HepG2 (cell line): ENCODE results near the gene CHKA. TPM values are rescaled to one million over a fixed set of nuclear protein-coding genes. Genes with fewer than 3 reads are reported as not detected.

ENCODE experiments used
- ATAC-seq: fragments of 200-7000 bp; cut with Tn5 transposase; 3 replicates; pipeline ENCODE4 v1.9.1; 2020; ENCODE audit warnings: mild to moderate bottlenecking, moderate library complexity
- BruUV-seq: library from RNA; stranded (reverse); fragments of 400-500 nt; replicated peaks from 2 replicates; lab custom pipeline; 2021; lab: Mats Ljungman, UMichigan
- CTCF ChIA-PET: fragments of 300-600 bp; formaldehyde crosslinking; extraction: SDS; loops from one replicate; lab custom pipeline; 2021; ENCODE audit warnings: low total read pairs, inconsistent platforms, low intra/inter-chr PET ratio; lab: Yijun Ruan, JAX
- POLR2A ChIA-PET: fragments of 350-600 bp; sonication (Branson Sonifier 250); formaldehyde crosslinking; loops from one replicate; lab custom pipeline; 2020; ENCODE audit warnings: antibody characterized with exemption, inconsistent platforms; lab: Yijun Ruan, JAX
- DNase-seq: peaks from one replicate; pipeline ENCODE4 v3.0.0-alpha.2; 2015; ENCODE audit warnings: low spot score
- FAIRE-seq: peaks from 3 replicates; lab custom pipeline; 2011; peaks lifted over from hg19 to GRCh38; lab: Jason Lieb, UNC
- H2AFZ ChIP-seq: one replicate; pipeline ENCODE4 v1.6.1; 2011; ENCODE audit warnings: low read length, inconsistent platforms
- H3K27ac ChIP-seq: fragments of 300-600 bp; 3 replicates; pipeline ENCODE4 v1.8.0; 2011; ENCODE audit warnings: mixed run types, mild to moderate bottlenecking, mixed read lengths, low read length, inconsistent platforms; ENCODE audit not compliant: insufficient read depth; ENCODE audit errors: extremely low read length
- H3K27me3 ChIP-seq, 2 experiments: fragments of 200-600 bp in 1 of 2; 2 replicates in 1 of 2; 3 replicates in 1 of 2; pipeline versions ENCODE4 v1.6.0 to v1.8.0; 2011; ENCODE audit warnings: low read length in 2 of 2, mild to moderate bottlenecking in 2 of 2, moderate library complexity in 2 of 2, inconsistent platforms in 1 of 2; ENCODE audit not compliant: insufficient read depth in 2 of 2, control insufficient read depth in 1 of 2
- H3K36me3 ChIP-seq, 2 experiments: fragments of 200-600 bp in 1 of 2; replicated peaks in 1 of 2; 2 replicates in 1 of 2; 3 replicates in 1 of 2; pipeline versions ENCODE4 v1.5.1 to v1.8.0; 2011; ENCODE audit warnings: low read length in 2 of 2, inconsistent platforms in 1 of 2; ENCODE audit not compliant: insufficient read depth in 2 of 2, control insufficient read depth in 1 of 2
- H3K4me1 ChIP-seq: 2 replicates; pipeline ENCODE4 v1.5.1; 2012; ENCODE audit warnings: low read length, inconsistent platforms; ENCODE audit not compliant: insufficient read depth
- H3K4me2 ChIP-seq: 2 replicates; pipeline ENCODE4 v1.6.0; 2011; ENCODE audit warnings: low read depth, low read length, inconsistent platforms
- H3K4me3 ChIP-seq, 3 experiments: fragments of 200-600 bp in 1 of 3; sonication (generic), shearing (Covaris generic) in 1 of 3; replicated peaks in 1 of 3; 2 replicates each; pipeline ENCODE4 v1.5.1; 2011 to 2016; ENCODE audit warnings: low read length in 3 of 3, inconsistent platforms in 2 of 3, low read depth in 2 of 3, mild to moderate bottlenecking in 2 of 3, control low read depth in 1 of 3, mixed read lengths in 1 of 3; ENCODE audit not compliant: insufficient read depth in 1 of 3
- H3K79me2 ChIP-seq: one replicate; pipeline ENCODE4 v1.6.1; 2011; ENCODE audit warnings: low read length, inconsistent platforms; ENCODE audit not compliant: insufficient read depth
- H3K9ac ChIP-seq: 2 replicates; pipeline ENCODE4 v1.6.0; 2011; ENCODE audit warnings: mild to moderate bottlenecking, low read depth, low read length, inconsistent platforms; ENCODE audit not compliant: insufficient read depth
- H3K9me3 ChIP-seq: 2 replicates; pipeline ENCODE4 v1.5.1; 2012; ENCODE audit warnings: mild to moderate bottlenecking, low read length
- H4K20me1 ChIP-seq: 2 replicates; pipeline ENCODE4 v1.6.0; 2011; ENCODE audit warnings: inconsistent platforms, mild to moderate bottlenecking, low read length, moderate library complexity; ENCODE audit not compliant: insufficient read depth
- DPF2 ChIP-seq: sonication (generic); formaldehyde crosslinking; IDR thresholded peaks from 2 replicates; pipeline ENCODE4 v1.4.0; 2020; ENCODE audit warnings: mild to moderate bottlenecking, low read depth, missing genetic modification reagents, borderline replicate concordance
- ELF3 ChIP-seq: IDR thresholded peaks from 2 replicates; pipeline ENCODE4 v1.6.1; 2016; ENCODE audit warnings: missing genetic modification reagents, missing compliant biosample characterization
- MTA1 ChIP-seq: sonication (generic); formaldehyde crosslinking; IDR thresholded peaks from 2 replicates; pipeline ENCODE4 v1.4.0; 2020; ENCODE audit warnings: missing genetic modification reagents, mild to moderate bottlenecking, borderline replicate concordance
- RAD21 ChIP-seq: fragments of 450-650 bp; formaldehyde crosslinking; IDR thresholded peaks from 2 replicates; pipeline ENCODE4 v1.5.0; 2020; ENCODE audit warnings: mild to moderate bottlenecking
- RCOR2 ChIP-seq: IDR thresholded peaks from 2 replicates; pipeline ENCODE4 v1.6.1; 2016; ENCODE audit warnings: missing biosample characterization, missing genetic modification reagents
- RXRB ChIP-seq: IDR thresholded peaks from 2 replicates; pipeline ENCODE4 v1.6.1; 2016; ENCODE audit warnings: borderline replicate concordance, missing genetic modification reagents, missing compliant biosample characterization
- SIN3A ChIP-seq: IDR thresholded peaks from 2 replicates; pipeline ENCODE4 v1.6.1; 2011; ENCODE audit warnings: low read depth, mild to moderate bottlenecking, control low read depth, low read length, borderline replicate concordance
- SMAD3 ChIP-seq: sonication (generic); formaldehyde crosslinking; IDR thresholded peaks from 2 replicates; pipeline ENCODE4 v1.4.0; 2020; ENCODE audit warnings: missing genetic modification reagents
- SNAI1 ChIP-seq: sonication (generic); formaldehyde crosslinking; IDR thresholded peaks from 2 replicates; pipeline ENCODE4 v1.5.0; 2020; ENCODE audit warnings: mild to moderate bottlenecking, missing genetic modification reagents, borderline replicate concordance
- SOX13 ChIP-seq, 3 experiments: fragments of 450-650 bp in 1 of 3; sonication (generic) in 1 of 3; formaldehyde crosslinking in 1 of 3; IDR thresholded peaks in 2 of 3; conservative IDR thresholded peaks in 1 of 3; 2 replicates each; pipeline versions ENCODE4 v1.5.0 to v1.6.1; 2016 to 2020; ENCODE audit warnings: antibody characterized with exemption in 1 of 3, mild to moderate bottlenecking in 1 of 3, missing compliant biosample characterization in 1 of 3, missing genetic modification reagents in 1 of 3, moderate library complexity in 1 of 3
- STAG1 ChIP-seq: sonication (generic); formaldehyde crosslinking; IDR thresholded peaks from 2 replicates; pipeline ENCODE4 v1.4.0; 2020; ENCODE audit warnings: missing genetic modification reagents
- U2AF2 ChIP-seq: fragments of 200-400 bp; formaldehyde crosslinking; IDR thresholded peaks from 2 replicates; pipeline ENCODE4 v1.6.1; 2017; ENCODE audit warnings: low read depth, mild to moderate bottlenecking, low read length
- ZBTB7B ChIP-seq: sonication (generic); formaldehyde crosslinking; IDR thresholded peaks from 2 replicates; pipeline ENCODE4 v1.4.0; 2020; ENCODE audit warnings: missing genetic modification reagents
- ZNF12 ChIP-seq: sonication (generic); formaldehyde crosslinking; IDR thresholded peaks from 2 replicates; pipeline ENCODE4 v1.5.0; 2020; ENCODE audit warnings: missing genetic modification reagents
- ZNF317 ChIP-seq: sonication (generic); formaldehyde crosslinking; IDR thresholded peaks from 2 replicates; pipeline ENCODE4 v1.5.0; 2020; ENCODE audit warnings: mild to moderate bottlenecking, missing genetic modification reagents
- ZNF331 ChIP-seq: sonication (generic); formaldehyde crosslinking; IDR thresholded peaks from 2 replicates; pipeline ENCODE4 v1.4.0; 2020; ENCODE audit warnings: missing genetic modification reagents
- ZNF451 ChIP-seq: sonication (generic); formaldehyde crosslinking; IDR thresholded peaks from 2 replicates; pipeline ENCODE4 v1.5.0; 2020; ENCODE audit warnings: mild to moderate bottlenecking, missing genetic modification reagents
- ZNF572 ChIP-seq: sonication (generic); formaldehyde crosslinking; IDR thresholded peaks from 2 replicates; pipeline ENCODE4 v1.5.1; 2020; ENCODE audit warnings: mild to moderate bottlenecking, missing genetic modification reagents
- ZNF792 ChIP-seq: IDR thresholded peaks from 2 replicates; pipeline ENCODE4 v1.6.1; 2016
- WGBS: methylation state at CpG from one replicate; pipeline ENCODE4 v1.1.6; 2017; ENCODE audit warnings: low lambda C conversion rate; 5-methylcytosine and 5-hydroxymethylcytosine counted together
- in situ Hi-C: cut with HindIII; loops from 2 replicates; pipeline ENCODE4 v1.10.0; 2017; ENCODE audit warnings: low pct_unique_long_range_greater_than_20kb; ENCODE audit not compliant: extremely low pct_ligation_motif_present
- intact Hi-C: fragments of 100-400 bp; cut with micrococcal nuclease; formaldehyde crosslinking; loops from one replicate; pipeline ENCODE4 v1.10.0; 2022; ENCODE audit not compliant: unreplicated experiment
- polyA plus RNA-seq, 8 experiments: library from polyadenylated mRNA; depleted of rRNA in 3 of 8; stranded (reverse) in 7 of 8; unstranded in 1 of 8; fragments of >200 nt; fragmentation: Illumina TruSeq in 4 of 8; extraction: Trizol in 4 of 8; gene quantifications; 2 replicates each; pipeline versions ENCODE4 v1.2.1 to v1.2.3, GENCODE V29; 2011 to 2016; ENCODE audit warnings: low read depth in 4 of 8, missing spikeins in 1 of 8, mixed read lengths in 1 of 8; ENCODE audit not compliant: insufficient read depth in 1 of 8
- total RNA-seq, 5 experiments: library from RNA; depleted of rRNA; stranded (reverse); fragments of >200 nt; fragmentation: Illumina TruSeq; extraction: Trizol; gene quantifications; 2 replicates each; pipeline ENCODE4 v1.2.3, GENCODE V29; 2016; ENCODE audit warnings: low read depth in 1 of 5
- TF ChIP-seq, protein P1 (sequence below): IDR thresholded peaks from 2 replicates; pipeline ENCODE4 v1.6.1; 2012; ENCODE audit warnings: inconsistent platforms
- TF ChIP-seq, protein P2 (sequence below): sonication (generic); formaldehyde crosslinking; IDR thresholded peaks from 2 replicates; pipeline ENCODE4 v1.4.0; 2020; ENCODE audit warnings: missing genetic modification reagents
- TF ChIP-seq, protein P3 (sequence below): sonication (generic); formaldehyde crosslinking; IDR thresholded peaks from 2 replicates; pipeline ENCODE4 v1.8.0; 2022; ENCODE audit warnings: missing genetic modification reagents, low read depth, mild to moderate bottlenecking, borderline replicate concordance

The CHKA gene
- total and polyA plus RNA-seq, 2 of the 13 experiments (the other 11 are each of a cell fraction or from before 2014, with no cell fraction given): 71.6 to 92.7 TPM

DNA sequence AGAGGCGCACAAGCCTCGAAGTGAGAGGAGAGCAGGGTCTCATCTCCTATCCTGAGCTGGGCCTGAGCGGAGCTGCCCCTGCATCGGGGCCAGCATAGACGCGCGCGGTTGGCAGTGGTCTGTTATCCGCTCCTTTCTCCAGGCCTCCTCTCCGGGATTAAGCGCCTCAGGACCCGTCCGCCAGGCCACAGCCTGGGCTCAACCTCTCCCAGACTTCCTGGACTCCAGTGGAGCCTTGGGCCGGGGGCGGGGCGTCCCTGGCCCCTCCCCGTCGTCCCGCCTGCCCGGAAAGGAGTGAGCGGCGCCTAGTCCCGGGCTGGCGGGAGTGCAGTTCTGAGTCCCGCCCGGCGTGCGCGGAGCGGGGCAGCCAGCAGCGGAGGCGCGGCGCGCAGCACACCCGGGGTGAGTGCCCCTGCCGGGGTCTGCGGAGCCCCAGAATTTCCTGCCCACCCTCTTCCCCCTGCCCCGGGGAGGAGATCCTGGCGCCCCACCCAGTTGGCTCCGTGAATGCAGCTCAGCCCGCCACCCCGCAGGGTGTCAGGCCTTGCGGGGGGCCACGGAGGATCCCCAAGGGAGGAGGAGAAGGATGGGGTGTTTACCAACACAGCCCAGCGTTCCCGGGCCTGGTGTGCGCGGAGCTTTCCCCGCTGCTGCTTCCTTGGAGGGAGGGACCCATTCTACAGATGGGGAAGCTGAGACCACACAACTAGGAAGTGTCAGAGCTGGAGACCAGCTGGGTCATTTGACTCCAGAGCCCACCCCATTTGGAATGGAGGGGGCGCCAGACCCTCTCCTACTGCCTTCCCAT, 82.3 kb downstream of the CHKA start, which contains the start of gene TCIRG1:
TCIRG1 (plus strand) TSS at position 308 of the 808 bp plus-strand sequence. CDS start 2,247 bp downstream, outside the sequence.
- FAIRE-seq: peak; percentile 36
- TF ChIP-seq ELF3 (CRISPR knock-in tag) (peak; percentile 68), ZNF331 (CRISPR knock-in tag) (peak; percentile 73; the same call in 1 of the 2 replicates), ZBTB7B (CRISPR knock-in tag) (peak; percentile 54; the same call in 1 of the 2 replicates), RCOR2 (CRISPR knock-in tag) (peak; percentile 92), SMAD3 (CRISPR knock-in tag) (peak; percentile 40; the same call in 1 of the 2 replicates), RAD21 (CRISPR knock-in tag) (peak; percentile 14; the same call in 1 of the 2 replicates), ZNF792 (CRISPR knock-in tag) (peak; percentile 52; the same call in 1 of the 2 replicates), DPF2 (CRISPR knock-in tag) (no peak), RXRB (CRISPR knock-in tag) (peak; percentile 56; the same call in 1 of the 2 replicates), SIN3A (0 out of 2 replicates have a peak, but pooled peaks have one; percentile 30), MTA1 (CRISPR knock-in tag) (no peak), ZNF317 (CRISPR knock-in tag) (peak; percentile 3; the same call in 1 of the 2 replicates), SNAI1 (CRISPR knock-in tag) (peak; percentile 12; the same call in 1 of the 2 replicates), SOX13 (IDR thresholded peaks at IDR 0.05) (no peak), SOX13 (CRISPR knock-in tag; conservative IDR thresholded peaks at IDR 0.05 in 1 of 2, IDR thresholded peaks at IDR 0.05 in 1 of 2) (0 out of 4 replicates have a peak, but pooled peaks of 1 of the 2 experiments have one; percentile 5), U2AF2 (no peak), ZNF12 (CRISPR knock-in tag) (0 out of 2 replicates have a peak, but pooled peaks have one; percentile 8), ZNF572 (CRISPR knock-in tag) (peak; percentile 80; the same call in 1 of the 2 replicates), ZNF451 (no peak), STAG1 (CRISPR knock-in tag) (0 out of 2 replicates have a peak, but pooled peaks have one; percentile 4)
- TF ChIP-seq, protein P1, sequence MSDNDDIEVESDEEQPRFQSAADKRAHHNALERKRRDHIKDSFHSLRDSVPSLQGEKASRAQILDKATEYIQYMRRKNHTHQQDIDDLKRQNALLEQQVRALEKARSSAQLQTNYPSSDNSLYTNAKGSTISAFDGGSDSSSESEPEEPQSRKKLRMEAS: peak; percentile 31; the same call in 1 of the 2 replicates
- TF ChIP-seq, protein P2, sequence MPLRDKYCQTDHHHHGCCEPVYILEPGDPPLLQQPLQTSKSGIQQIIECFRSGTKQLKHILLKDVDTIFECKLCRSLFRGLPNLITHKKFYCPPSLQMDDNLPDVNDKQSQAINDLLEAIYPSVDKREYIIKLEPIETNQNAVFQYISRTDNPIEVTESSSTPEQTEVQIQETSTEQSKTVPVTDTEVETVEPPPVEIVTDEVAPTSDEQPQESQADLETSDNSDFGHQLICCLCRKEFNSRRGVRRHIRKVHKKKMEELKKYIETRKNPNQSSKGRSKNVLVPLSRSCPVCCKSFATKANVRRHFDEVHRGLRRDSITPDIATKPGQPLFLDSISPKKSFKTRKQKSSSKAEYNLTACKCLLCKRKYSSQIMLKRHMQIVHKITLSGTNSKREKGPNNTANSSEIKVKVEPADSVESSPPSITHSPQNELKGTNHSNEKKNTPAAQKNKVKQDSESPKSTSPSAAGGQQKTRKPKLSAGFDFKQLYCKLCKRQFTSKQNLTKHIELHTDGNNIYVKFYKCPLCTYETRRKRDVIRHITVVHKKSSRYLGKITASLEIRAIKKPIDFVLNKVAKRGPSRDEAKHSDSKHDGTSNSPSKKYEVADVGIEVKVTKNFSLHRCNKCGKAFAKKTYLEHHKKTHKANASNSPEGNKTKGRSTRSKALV: 0 out of 2 replicates have a peak, but pooled peaks have one; percentile 32
- TF ChIP-seq, protein P3, sequence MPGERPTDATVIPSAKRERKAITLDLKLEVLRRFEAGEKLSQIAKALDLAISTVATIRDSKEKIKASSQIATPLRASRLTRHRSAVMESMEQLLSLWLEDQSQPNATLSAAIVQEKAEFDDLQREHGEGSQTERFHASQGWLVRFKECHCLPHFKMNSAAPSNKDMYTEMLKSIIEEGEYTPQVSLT (CRISPR knock-in tag): no peak

More for the DNA sequence above, 82.3 kb downstream of the CHKA start, which contains the start of gene TCIRG1:
- Histone ChIP-seq H3K27ac (peak within 1 kb of the TSS; percentile 95), H3K4me3 (peak within 1 kb of the TSS; percentile 76 to 84 (median 78)), H3K4me1 (peaks cover 30% of the 10 kb centered on the region), H3K27me3 (no peaks in the 10 kb centered on the region), H3K9ac (peak within 1 kb of the TSS; percentile 92), H3K79me2 (peaks cover 17% of the 10 kb centered on the region), H3K4me2 (peak within 1 kb of the TSS; percentile 99), H3K9me3 (no peaks in the 10 kb centered on the region), H3K36me3 (peaks cover 3 to 7% of the 10 kb centered on the region in 2 experiments; a peak in 3 of 5 replicates), H2AFZ (no peak within 1 kb of the TSS), H4K20me1 (no peaks in the 10 kb centered on the region)
- 0% methylated on average over 7 of the region's 51 CpGs for WGBS
- ATAC-seq (peak; percentile 66), DNase-seq (peak; percentile 79)
- ChIA-PET CTCF (no interaction called here), POLR2A (interaction anchor here (0.8 to 3.5 kb wide), 19 partner anchors 10 to 108 kb away, joined by 3 to 17 read pairs (median 10); partner anchors contain the start of genes ALDH3B1 and NDUFS8)
- in situ Hi-C loops: no loop called here
- intact Hi-C loops: loop anchor here (1.0 kb wide), 1 partner anchor 9 kb away; the partner anchor contains the start of gene NDUFS8
- BruUV-seq: no TSS peak
